Activated CD8-positive, alpha-beta memory T cell treated with anti-CD3 and anti-CD28 coated beads, Interleukin-2, amount 10 ng/mL, durations not matched to agents 7 days and 5 days (primary cell): ENCODE data around the gene SFTPD. TPM values are rescaled to one million over a fixed set of nuclear protein-coding genes. Genes with fewer than 3 reads are reported as not detected.

Experiments used
- ATAC-seq: fragments of 150-1000 bp; cut with Tn5 transposase; one replicate; pipeline ENCODE4 v1.10.0; 2021; ENCODE audit warnings: moderate library complexity
- CTCF ChIA-PET: fragments of 350-600 bp; sonication (Branson Sonifier 250); formaldehyde crosslinking; loops from one replicate; lab custom pipeline; 2021; ENCODE audit warnings: antibody characterized with exemption; lab: Charles Lee
- DNase-seq: peaks from one replicate; pipeline ENCODE4 v3.0.0-alpha.2; 2020
- H3K27ac Mint-ChIP-seq: one replicate; pipeline ENCODE4 v1.8.0; 2021; ENCODE audit warnings: mild to moderate bottlenecking, mixed read lengths
- H3K27me3 Mint-ChIP-seq: one replicate; pipeline ENCODE4 v1.8.0; 2021; ENCODE audit warnings: mixed read lengths
- H3K36me3 Mint-ChIP-seq: one replicate; pipeline ENCODE4 v1.8.0; 2021; ENCODE audit warnings: mild to moderate bottlenecking, mixed read lengths
- H3K4me1 Mint-ChIP-seq: one replicate; pipeline ENCODE4 v1.8.0; 2021; ENCODE audit warnings: mixed read lengths
- H3K4me3 Mint-ChIP-seq: one replicate; pipeline ENCODE4 v1.8.0; 2021; ENCODE audit warnings: mild to moderate bottlenecking, moderate library complexity, mixed read lengths
- H3K9me3 Mint-ChIP-seq: one replicate; pipeline ENCODE4 v1.8.0; 2022; ENCODE audit warnings: low read depth, mixed read lengths
- total RNA-seq, 2 experiments: library from RNA; stranded (reverse); gene quantifications; one replicate each; pipeline ENCODE4 v1.2.3, GENCODE V29; 2021

Gene SFTPD
- total RNA-seq, 2 experiments from 2014 or later: not detected

GRCh38 chr10:79979976-79980687, 31.2 kb upstream of the SFTPD start:
- ATAC-seq (no peak), DNase-seq (no peak)
- Mint-ChIP-seq H3K4me3 (no peak overlapping the region), H3K36me3 (no peaks in the 10 kb centered on the region), H3K4me1 (peaks cover 18% of the 10 kb centered on the region), H3K9me3 (no peaks in the 10 kb centered on the region), H3K27me3 (peaks cover 73% of the 10 kb centered on the region), H3K27ac (no peak overlapping the region)
- CTCF ChIA-PET: no interaction called here

- DNase-seq (no peak), ATAC-seq (no peak)
- Mint-ChIP-seq H3K27ac (no peak overlapping the region), H3K9me3 (no peaks in the 10 kb centered on the region), H3K4me3 (no peak overlapping the region), H3K36me3 (no peaks in the 10 kb centered on the region), H3K4me1 (peaks cover 12% of the 10 kb centered on the region), H3K27me3 (peaks cover 74% of the 10 kb centered on the region)
- CTCF ChIA-PET: no interaction called here
These were observed 30.5 kb upstream of the SFTPD start for GRCh38 chr10:79979310-79979975.

GRCh38 chr10:79976999-79977398, 28.1 kb upstream of the SFTPD start:
- Mint-ChIP-seq H3K4me3 (no peak overlapping the region), H3K4me1 (peaks cover 4% of the 10 kb centered on the region), H3K36me3 (no peaks in the 10 kb centered on the region), H3K27ac (no peak overlapping the region), H3K27me3 (peaks cover 63% of the 10 kb centered on the region), H3K9me3 (no peaks in the 10 kb centered on the region)
- DNase-seq: no peak
- no peak for ATAC-seq
- CTCF ChIA-PET: no interaction called here

GRCh38 chr10:79970062-79970461, 21.2 kb upstream of the SFTPD start:
- CTCF ChIA-PET: no interaction called here
- Mint-ChIP-seq H3K4me3 (no peak overlapping the region), H3K27ac (no peak overlapping the region), H3K9me3 (peaks cover 3% of the 10 kb centered on the region), H3K27me3 (peaks cover 38% of the 10 kb centered on the region), H3K36me3 (no peaks in the 10 kb centered on the region), H3K4me1 (no peaks in the 10 kb centered on the region)
- DNase-seq (no peak), ATAC-seq (no peak)

- Mint-ChIP-seq H3K4me1 (no peaks in the 10 kb centered on the region), H3K4me3 (no peak overlapping the region), H3K36me3 (no peaks in the 10 kb centered on the region), H3K9me3 (no peaks in the 10 kb centered on the region), H3K27me3 (peaks cover 35% of the 10 kb centered on the region), H3K27ac (no peak overlapping the region)
- CTCF ChIA-PET: no interaction called here
- DNase-seq: no peak
- no peak for ATAC-seq
These were observed 999 bp downstream of the SFTPD start for GRCh38 chr10:79947787-79948424.

- DNase-seq: no peak
- CTCF ChIA-PET: no interaction called here
- Mint-ChIP-seq H3K4me3 (no peak overlapping the region), H3K4me1 (no peaks in the 10 kb centered on the region), H3K27me3 (peaks cover 38% of the 10 kb centered on the region), H3K27ac (no peak overlapping the region), H3K9me3 (no peaks in the 10 kb centered on the region), H3K36me3 (no peaks in the 10 kb centered on the region)
- ATAC-seq: no peak
These were observed 1.9 kb downstream of the SFTPD start for GRCh38 chr10:79947083-79947415.

GRCh38 chr10:79946271-79947082, 2.4 kb downstream of the SFTPD start:
- H3K27me3 Mint-ChIP-seq: peaks cover 35% of the 10 kb centered on the region
- H3K9me3 Mint-ChIP-seq: no peaks in the 10 kb centered on the region
- CTCF ChIA-PET: no interaction called here
- no peak overlapping the region for H3K27ac Mint-ChIP-seq
- no peak overlapping the region for H3K4me3 Mint-ChIP-seq
- DNase-seq (no peak), ATAC-seq (no peak)
- H3K4me1 Mint-ChIP-seq: no peaks in the 10 kb centered on the region
- H3K36me3 Mint-ChIP-seq: no peaks in the 10 kb centered on the region

GRCh38 chr10:79944428-79945395, 4.2 kb downstream of the SFTPD start:
- no peaks in the 10 kb centered on the region for H3K4me1 Mint-ChIP-seq
- no peak for DNase-seq
- peaks cover 22% of the 10 kb centered on the region for H3K27me3 Mint-ChIP-seq
- H3K4me3 Mint-ChIP-seq: no peak overlapping the region
- ATAC-seq: no peak
- H3K27ac Mint-ChIP-seq: no peak overlapping the region
- no peaks in the 10 kb centered on the region for H3K9me3 Mint-ChIP-seq
- H3K36me3 Mint-ChIP-seq: no peaks in the 10 kb centered on the region
- CTCF ChIA-PET: interaction anchor here (1.1 kb wide), 2 partner anchors 14 to 102 kb away, joined by 3 read pairs; no protein-coding TSS in a partner anchor

GRCh38 chr10:79943871-79944270, 5.0 kb downstream of the SFTPD start:
- no peaks in the 10 kb centered on the region for H3K9me3 Mint-ChIP-seq
- ATAC-seq: no peak
- no peak for DNase-seq
- CTCF ChIA-PET: interaction anchor here (1.1 kb wide), 2 partner anchors 13 to 103 kb away, joined by 3 read pairs; no protein-coding TSS in a partner anchor
- H3K36me3 Mint-ChIP-seq: no peaks in the 10 kb centered on the region
- H3K4me1 Mint-ChIP-seq: no peaks in the 10 kb centered on the region
- no peak overlapping the region for H3K4me3 Mint-ChIP-seq
- peaks cover 19% of the 10 kb centered on the region for H3K27me3 Mint-ChIP-seq
- H3K27ac Mint-ChIP-seq: no peak overlapping the region

- Mint-ChIP-seq H3K4me1 (peaks cover 4% of the 10 kb centered on the region), H3K9me3 (no peaks in the 10 kb centered on the region), H3K27me3 (peaks cover 20% of the 10 kb centered on the region), H3K36me3 (no peaks in the 10 kb centered on the region), H3K4me3 (no peak overlapping the region), H3K27ac (no peak overlapping the region)
- ATAC-seq: no peak
- CTCF ChIA-PET: no interaction called here
- DNase-seq: no peak
These were observed 6.4 kb downstream of the SFTPD start for GRCh38 chr10:79942261-79943185.

GRCh38 chr10:79941585-79942210, 7.2 kb downstream of the SFTPD start:
- no peak overlapping the region for H3K4me3 Mint-ChIP-seq
- H3K27ac Mint-ChIP-seq: no peak overlapping the region
- H3K36me3 Mint-ChIP-seq: no peaks in the 10 kb centered on the region
- CTCF ChIA-PET: no interaction called here
- DNase-seq: no peak
- H3K27me3 Mint-ChIP-seq: peaks cover 24% of the 10 kb centered on the region
- H3K9me3 Mint-ChIP-seq: no peaks in the 10 kb centered on the region
- ATAC-seq: no peak
- H3K4me1 Mint-ChIP-seq: peaks cover 4% of the 10 kb centered on the region
